NCI-H2227 (cell line): ENCODE measurements around the gene RPTOR.
"Not testable (repeated sequence)": the region's sequence is repeated elsewhere in the genome, so short reads cannot be mapped to it uniquely, and the experiment has no call there.

Source experiments
- DNase-seq: peaks from one replicate; lab custom pipeline; 2025; ENCODE audit not compliant: unreplicated experiment; lab: John Stamatoyannopoulos, UW

Gene RPTOR

GRCh38 chr17:80872501-80873306, 328.1 kb downstream of the RPTOR start:
- no peak for DNase-seq

- DNase-seq = no peak
Measured at GRCh38 chr17:80873307-80873951, 328.8 kb downstream of the RPTOR start.

GRCh38 chr17:80874866-80875445, 330.3 kb downstream of the RPTOR start:
- DNase-seq = no peak

- not testable (repeated sequence) for DNase-seq
Measured at GRCh38 chr17:80875480-80875995, 330.9 kb downstream of the RPTOR start.

GRCh38 chr17:80876456-80876949, 331.9 kb downstream of the RPTOR start:
- not testable (repeated sequence) for DNase-seq

GRCh38 chr17:80876950-80877728, 332.5 kb downstream of the RPTOR start:
- DNase-seq = no peak

GRCh38 chr17:80877729-80878303, 333.2 kb downstream of the RPTOR start:
- no peak for DNase-seq

- DNase-seq = no peak
Measured at GRCh38 chr17:80878876-80879722, 334.5 kb downstream of the RPTOR start.

GRCh38 chr17:80879723-80880647, 335.3 kb downstream of the RPTOR start:
- DNase-seq = no peak

- DNase-seq = no peak
Measured at GRCh38 chr17:80880648-80880985, 336.0 kb downstream of the RPTOR start.

- DNase-seq = no peak
Measured at GRCh38 chr17:80881306-80881705, 336.7 kb downstream of the RPTOR start.

GRCh38 chr17:80882323-80882722, 337.7 kb downstream of the RPTOR start:
- no peak for DNase-seq

GRCh38 chr17:80882926-80883685, 338.5 kb downstream of the RPTOR start:
- DNase-seq = no peak

- no peak for DNase-seq
Measured at GRCh38 chr17:80883831-80884735, 339.4 kb downstream of the RPTOR start.

- DNase-seq = no peak
Measured at GRCh38 chr17:80884811-80885210, 340.2 kb downstream of the RPTOR start.

- DNase-seq = no peak
Measured at GRCh38 chr17:80885947-80886582, 341.4 kb downstream of the RPTOR start.
